K562 treated with DMSO at 1 percent for 4 hours (cell line): Measurements from ENCODE around the gene TRMT13. TPM values are rescaled to one million over a fixed set of nuclear protein-coding genes. Genes with fewer than 3 reads are reported as not detected.

Experiments used
- total RNA-seq: library from RNA; unstranded; fragments of 300-600 nt; gene quantifications from 2 replicates; pipeline ENCODE4 v1.2.3, GENCODE V29; 2022; ENCODE audit not compliant: insufficient read depth

The TRMT13 gene, protein sequence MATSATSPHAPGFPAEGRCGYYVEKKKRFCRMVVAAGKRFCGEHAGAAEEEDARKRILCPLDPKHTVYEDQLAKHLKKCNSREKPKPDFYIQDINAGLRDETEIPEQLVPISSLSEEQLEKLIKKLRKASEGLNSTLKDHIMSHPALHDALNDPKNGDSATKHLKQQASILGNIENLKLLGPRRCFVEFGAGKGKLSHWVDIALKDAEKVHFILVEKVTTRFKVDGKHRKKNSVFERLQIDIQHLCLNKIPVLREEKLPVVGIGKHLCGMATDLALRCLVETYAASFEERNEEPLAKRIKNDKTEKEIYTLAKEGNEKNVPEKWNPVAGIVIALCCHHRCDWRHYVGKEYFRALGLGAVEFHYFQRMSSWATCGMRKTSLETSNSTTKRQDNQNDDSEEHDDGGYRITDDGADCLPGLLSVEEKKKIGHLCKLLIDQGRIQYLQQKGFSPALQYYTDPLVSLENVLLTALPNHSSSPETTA
- 4.2 and 6.4 TPM in 2 replicates for total RNA-seq

DNA sequence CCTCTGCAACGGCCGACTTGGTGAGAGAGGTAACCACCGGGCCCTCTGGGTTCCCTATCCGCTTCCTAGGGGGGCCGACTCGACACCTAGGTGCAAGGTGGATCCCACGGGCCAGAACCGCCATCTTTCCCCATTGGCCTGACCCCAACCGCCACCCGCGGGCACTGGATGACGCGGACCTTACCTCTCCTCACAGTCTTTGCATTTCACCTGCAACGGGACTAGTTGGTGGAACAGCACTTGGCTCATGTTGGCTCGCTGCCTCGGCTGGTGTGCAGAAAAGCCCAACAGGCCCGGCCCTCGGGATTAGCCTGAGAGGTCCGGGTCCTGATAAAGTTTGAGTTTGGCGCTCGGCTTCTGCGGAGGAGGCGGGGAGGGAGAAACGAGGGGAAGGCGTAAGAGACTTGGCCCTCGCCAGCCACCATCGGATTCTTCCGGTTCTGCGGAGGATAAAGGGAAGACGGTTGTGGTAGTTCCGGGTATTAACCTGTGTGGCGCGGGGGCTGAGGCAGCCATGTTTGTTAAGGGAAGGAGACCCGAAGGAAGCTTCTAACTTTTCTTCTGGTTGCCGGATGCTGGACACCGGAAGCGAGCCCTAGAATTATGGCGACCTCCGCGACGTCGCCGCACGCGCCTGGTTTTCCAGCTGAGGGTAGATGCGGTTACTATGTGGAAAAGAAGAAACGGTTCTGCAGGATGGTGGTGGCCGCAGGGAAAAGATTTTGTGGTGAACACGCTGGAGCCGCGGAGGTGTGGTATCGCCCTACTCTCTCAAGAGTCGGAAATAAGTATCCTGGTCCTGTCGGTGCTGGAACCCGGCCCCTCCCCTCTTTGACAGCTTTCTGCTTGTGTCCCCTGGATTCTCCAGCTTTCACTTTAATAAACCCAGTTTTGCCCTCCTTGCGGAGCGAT, at the start of gene TRMT13, which contains the start of gene SASS6:
TRMT13 (plus strand) TSS at position 598 of the 912 bp plus-strand sequence; CDS start at position 604, 6 bp downstream.
SASS6 (minus strand) TSS at position 365 of the 912 bp plus-strand sequence; CDS start at position 249, 116 bp downstream.

DNA sequence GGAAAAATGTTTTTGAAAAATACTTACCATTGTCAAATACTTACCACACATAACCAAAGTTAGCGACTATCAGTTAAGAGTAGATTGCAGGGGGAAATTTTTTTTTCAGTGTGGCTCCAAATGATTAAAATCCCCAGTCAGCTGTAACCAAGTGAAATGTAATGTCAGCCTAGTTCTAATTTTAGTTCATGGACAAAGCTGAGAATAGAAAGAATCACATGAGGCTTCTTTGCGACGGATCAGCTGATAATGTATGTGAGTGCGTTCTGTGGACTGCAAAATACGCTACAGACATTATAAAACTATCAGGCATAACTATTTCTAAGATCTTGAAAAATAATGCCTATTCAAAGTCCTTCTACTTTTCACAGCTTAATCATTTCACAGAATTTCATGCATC, 45.1 kb downstream of the TRMT13 start, which contains the start of gene LRRC39:
LRRC39 (minus strand) TSS at position 166 of the 400 bp plus-strand sequence. CDS start 9,740 bp downstream, outside the sequence.

Other genes with a start within 250 kb of the TRMT13 start
- 4.9 and 7.5 TPM in 2 replicates for gene SLC35A3, start 163.2 kb upstream of the TRMT13 start, total RNA-seq
- gene SASS6, start 233 bp upstream of the TRMT13 start, total RNA-seq = 5.5 and 7.3 TPM in 2 replicates
- gene LRRC39, start 45.1 kb downstream of the TRMT13 start, total RNA-seq = 1.8 and 2.2 TPM in 2 replicates
- gene DBT, start 116.7 kb downstream of the TRMT13 start, total RNA-seq = 1.4 and 2.4 TPM in 2 replicates
- 26.5 and 32.8 TPM in 2 replicates for gene RTCA, start 133.1 kb downstream of the TRMT13 start, total RNA-seq
- 16.5 and 19.1 TPM in 2 replicates for gene CDC14A, start 219.3 kb downstream of the TRMT13 start, total RNA-seq